B cell (primary cell): ENCODE measurements around the gene RPTOR. TPM values are rescaled to one million over a fixed set of nuclear protein-coding genes. Genes with fewer than 3 reads are reported as not detected.

ENCODE experiments used
- ATAC-seq: fragments of 200-7000 bp; cut with Tn5 transposase; one replicate; pipeline ENCODE4 v1.10.0; 2021; ENCODE audit warnings: low read depth, mild to moderate bottlenecking, moderate number of reproducible peaks, moderate library complexity
- CTCF ChIA-PET: fragments of 350-600 bp; sonication (Branson Sonifier 250); formaldehyde crosslinking; loops from one replicate; lab custom pipeline; 2021; ENCODE audit warnings: antibody characterized with exemption, inconsistent platforms; lab: Charles Lee
- POLR2A ChIA-PET: fragments of 350-600 bp; sonication (Branson Sonifier 250); formaldehyde crosslinking; loops from one replicate; lab custom pipeline; 2021; ENCODE audit warnings: antibody characterized with exemption; lab: Charles Lee
- DNase-seq: peaks from one replicate; pipeline ENCODE4 v3.0.0; 2013
- H2AFZ ChIP-seq: 2 replicates; pipeline ENCODE4 v1.6.1; 2012; ENCODE audit warnings: mild to moderate bottlenecking, low read depth, low read length; ENCODE audit not compliant: insufficient read depth, poor library complexity, severe bottlenecking
- H3K27ac ChIP-seq, 2 donors: 1 replicate in 1 of 2; 2 replicates in 1 of 2; pipeline ENCODE4 v1.5.1; 2012 to 2013; ENCODE audit warnings: low read length in 2 of 2, mild to moderate bottlenecking in 2 of 2, moderate library complexity in 1 of 2
- H3K27me3 ChIP-seq, 4 experiments: fragments of 200-600 bp in 1 of 4; sonication (generic) in 1 of 4; replicated peaks in 1 of 4; 1 replicate in 2 of 4; 2 replicates in 2 of 4; pipeline versions ENCODE4 v1.6.1 to v1.7.0; 2013 to 2016; ENCODE audit warnings: low read length in 3 of 4, mild to moderate bottlenecking in 2 of 4, mixed read lengths in 1 of 4, moderate library complexity in 1 of 4; ENCODE audit not compliant: insufficient read depth in 4 of 4, control insufficient read depth in 3 of 4; ENCODE audit errors: control extremely low read depth in 1 of 4
- H3K36me3 ChIP-seq, 2 experiments: replicated peaks in 1 of 2; 1 replicate in 1 of 2; 2 replicates in 1 of 2; pipeline versions ENCODE4 v1.6.1 to v1.7.1; 2013; ENCODE audit warnings: low read length in 1 of 2; ENCODE audit not compliant: insufficient read depth in 2 of 2, control insufficient read depth in 1 of 2; ENCODE audit errors: control extremely low read depth in 1 of 2, extremely low read depth in 1 of 2
- H3K4me1 ChIP-seq, 2 donors: fragments of 200-600 bp in 1 of 2; sonication (generic) in 1 of 2; 1 replicate in 1 of 2; 2 replicates in 1 of 2; pipeline versions ENCODE4 v1.5.1 to v1.6.1; 2013 to 2017; ENCODE audit warnings: low read length in 2 of 2; ENCODE audit not compliant: control insufficient read depth in 2 of 2, insufficient read depth in 2 of 2
- H3K4me2 ChIP-seq: replicated peaks from 2 replicates; pipeline ENCODE3; 2012; ENCODE audit warnings: mild to moderate bottlenecking, low read depth, low read length; ENCODE audit not compliant: poor library complexity, severe bottlenecking
- H3K4me3 ChIP-seq, 5 experiments: fragments of 200-600 bp in 1 of 5; sonication (generic) in 1 of 5; 1 replicate in 3 of 5; 2 replicates in 2 of 5; pipeline versions ENCODE4 v1.5.1 to v1.7.0; 2011 to 2016; ENCODE audit warnings: low read length in 4 of 5, mild to moderate bottlenecking in 4 of 5, low read depth in 2 of 5, control low read depth in 1 of 5, moderate library complexity in 1 of 5; ENCODE audit not compliant: insufficient read depth in 1 of 5; ENCODE audit errors: control extremely low read depth in 1 of 5, extremely low read depth in 1 of 5
- H3K79me2 ChIP-seq: fragments of 200-600 bp; sonication (generic); one replicate; pipeline ENCODE4 v1.6.0; 2016; ENCODE audit warnings: low read length; ENCODE audit not compliant: control insufficient read depth, insufficient read depth
- H3K9ac ChIP-seq: fragments of 200-600 bp; sonication (generic); 2 replicates; pipeline ENCODE4 v1.6.1; 2017; ENCODE audit warnings: mild to moderate bottlenecking, low read length, moderate library complexity
- H3K9me3 ChIP-seq, 3 donors: one replicate each; pipeline versions ENCODE4 v1.6.1 to v1.7.1; 2013; ENCODE audit warnings: low read length in 2 of 3; ENCODE audit not compliant: control insufficient read depth in 2 of 3, insufficient read depth in 1 of 3; ENCODE audit errors: control extremely low read depth in 1 of 3
- H4K20me1 ChIP-seq: 2 replicates; pipeline ENCODE4 v1.6.0; 2012; ENCODE audit warnings: mild to moderate bottlenecking, low read length; ENCODE audit not compliant: insufficient read depth, control insufficient read depth, poor library complexity, severe bottlenecking
- H3K27ac Mint-ChIP-seq: one replicate; pipeline ENCODE4 v1.8.0; 2021; ENCODE audit warnings: mixed read lengths
- H3K27me3 Mint-ChIP-seq: one replicate; pipeline ENCODE4 v1.8.0; 2021; ENCODE audit warnings: mixed read lengths
- H3K4me1 Mint-ChIP-seq: one replicate; pipeline ENCODE4 v1.8.0; 2021; ENCODE audit warnings: mixed read lengths
- H3K4me3 Mint-ChIP-seq: one replicate; pipeline ENCODE4 v1.8.0; 2021; ENCODE audit warnings: mixed read lengths
- H3K9me3 Mint-ChIP-seq: one replicate; pipeline ENCODE4 v1.8.0; 2022; ENCODE audit warnings: mixed read lengths; ENCODE audit not compliant: insufficient read depth
- EZH2 ChIP-seq: IDR thresholded peaks from 2 replicates; pipeline ENCODE4 v1.6.1; 2012; ENCODE audit warnings: borderline replicate concordance, low read depth, mild to moderate bottlenecking, moderate library complexity, low read length; ENCODE audit not compliant: insufficient read depth, poor library complexity, severe bottlenecking
- WGBS: methylation state at CpG from one replicate; pipeline ENCODE4 v1.1.5; 2013; ENCODE audit warnings: missing lambda C conversion rate; ENCODE audit not compliant: insufficient coverage; 5-methylcytosine and 5-hydroxymethylcytosine counted together
- intact Hi-C: fragments of 100-400 bp; cut with micrococcal nuclease; formaldehyde crosslinking; loops from one replicate; pipeline ENCODE4 v1.10.0; 2022
- polyA plus RNA-seq: library from polyadenylated mRNA; depleted of rRNA; stranded (reverse); fragments of >200 nt; gene quantifications from 2 replicates; pipeline ENCODE4 v1.2.3, GENCODE V29; 2012
- total RNA-seq, 2 donors: library from RNA; stranded (reverse); fragments of 120-200 nt in 1 of 2; gene quantifications; 1 replicate in 1 of 2; 2 replicates in 1 of 2; pipeline versions ENCODE4 v1.2.3 to v1.2.4, GENCODE V29; 2013 to 2022
- TF ChIP-seq, protein P1 (sequence below): fragments of 200-600 bp; IDR thresholded peaks from one replicate; pipeline ENCODE4 v1.8.0; 2022; ENCODE audit warnings: antibody characterized with exemption, mild to moderate bottlenecking

RPTOR gene
- total and polyA plus RNA-seq, 2 donors (not counting 1 experiment from before 2014, with no cell fraction given), result 13.4 to 58.8 TPM

DNA sequence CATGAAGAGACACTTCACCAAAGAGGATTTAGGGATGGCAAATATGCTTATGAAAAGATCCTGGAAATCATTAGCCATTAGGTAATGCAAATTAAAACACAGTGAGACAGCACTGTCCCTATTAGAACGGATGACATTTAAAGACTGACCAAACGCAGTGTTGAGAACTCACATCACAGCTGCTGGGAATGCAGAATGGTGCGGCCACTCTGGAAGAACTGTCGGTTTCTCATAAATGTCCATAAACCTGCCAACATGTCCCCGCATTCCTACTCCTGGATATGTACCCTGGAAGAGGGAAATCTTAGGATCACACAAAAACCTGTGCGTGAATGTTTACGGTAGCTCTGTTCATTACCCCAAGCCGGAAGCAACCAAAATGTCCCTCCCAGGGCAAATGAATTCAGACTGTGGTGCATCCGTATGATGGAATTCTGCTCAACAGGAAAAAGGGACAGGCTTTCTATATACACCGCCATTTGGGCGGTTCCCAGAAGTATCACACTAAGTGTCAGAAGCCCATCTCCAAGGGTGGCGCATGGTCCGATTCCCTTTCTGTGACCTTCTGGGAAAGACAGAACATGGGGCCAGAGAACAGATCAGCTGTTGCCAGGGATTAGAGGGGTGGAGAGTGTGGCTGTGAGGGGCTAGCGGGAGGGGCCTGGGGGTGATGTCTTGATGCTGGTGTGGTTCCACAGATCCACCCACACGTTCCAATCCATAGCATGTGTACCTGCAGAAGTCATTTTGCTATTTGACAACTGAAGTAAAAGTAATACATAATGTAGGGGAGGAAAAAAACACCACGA is 249.8 kb downstream of the RPTOR start:
- ChIA-PET POLR2A (no interaction called here), CTCF (no interaction called here)
- peaks cover under 1% of the 10 kb centered on the region for H3K79me2 ChIP-seq
- intact Hi-C loops, result no loop called here
- Mint-ChIP-seq H3K4me1 (peaks cover 17% of the 10 kb centered on the region), H3K4me3 (no peak overlapping the region), H3K9me3 (no peaks in the 10 kb centered on the region), H3K27me3 (no peaks in the 10 kb centered on the region), H3K27ac (no peak overlapping the region)
- no peak overlapping the region for H3K27ac ChIP-seq
- H3K36me3 ChIP-seq, result peaks cover 0 to 13% of the 10 kb centered on the region in 2 experiments
- no peak overlapping the region for H2AFZ ChIP-seq
- H3K27me3 ChIP-seq, result no peaks in the 10 kb centered on the region
- WGBS, result over 99% methylated on average over 13 of the region's 16 CpGs
- H4K20me1 ChIP-seq, result no peaks in the 10 kb centered on the region
- ATAC-seq, result no peak
- DNase-seq, result no peak
- no peak overlapping the region for H3K4me2 ChIP-seq
- peaks cover 0 to 6% (median 0%) of the 10 kb centered on the region in 3 donors for H3K9me3 ChIP-seq
- peaks cover 10 to 13% of the 10 kb centered on the region in 2 donors for H3K4me1 ChIP-seq
- no peak overlapping the region for H3K9ac ChIP-seq
- no peak overlapping the region for H3K4me3 ChIP-seq
- TF ChIP-seq, protein P1, sequence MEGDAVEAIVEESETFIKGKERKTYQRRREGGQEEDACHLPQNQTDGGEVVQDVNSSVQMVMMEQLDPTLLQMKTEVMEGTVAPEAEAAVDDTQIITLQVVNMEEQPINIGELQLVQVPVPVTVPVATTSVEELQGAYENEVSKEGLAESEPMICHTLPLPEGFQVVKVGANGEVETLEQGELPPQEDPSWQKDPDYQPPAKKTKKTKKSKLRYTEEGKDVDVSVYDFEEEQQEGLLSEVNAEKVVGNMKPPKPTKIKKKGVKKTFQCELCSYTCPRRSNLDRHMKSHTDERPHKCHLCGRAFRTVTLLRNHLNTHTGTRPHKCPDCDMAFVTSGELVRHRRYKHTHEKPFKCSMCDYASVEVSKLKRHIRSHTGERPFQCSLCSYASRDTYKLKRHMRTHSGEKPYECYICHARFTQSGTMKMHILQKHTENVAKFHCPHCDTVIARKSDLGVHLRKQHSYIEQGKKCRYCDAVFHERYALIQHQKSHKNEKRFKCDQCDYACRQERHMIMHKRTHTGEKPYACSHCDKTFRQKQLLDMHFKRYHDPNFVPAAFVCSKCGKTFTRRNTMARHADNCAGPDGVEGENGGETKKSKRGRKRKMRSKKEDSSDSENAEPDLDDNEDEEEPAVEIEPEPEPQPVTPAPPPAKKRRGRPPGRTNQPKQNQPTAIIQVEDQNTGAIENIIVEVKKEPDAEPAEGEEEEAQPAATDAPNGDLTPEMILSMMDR, result no peak
- no peak for TF ChIP-seq EZH2

DNA sequence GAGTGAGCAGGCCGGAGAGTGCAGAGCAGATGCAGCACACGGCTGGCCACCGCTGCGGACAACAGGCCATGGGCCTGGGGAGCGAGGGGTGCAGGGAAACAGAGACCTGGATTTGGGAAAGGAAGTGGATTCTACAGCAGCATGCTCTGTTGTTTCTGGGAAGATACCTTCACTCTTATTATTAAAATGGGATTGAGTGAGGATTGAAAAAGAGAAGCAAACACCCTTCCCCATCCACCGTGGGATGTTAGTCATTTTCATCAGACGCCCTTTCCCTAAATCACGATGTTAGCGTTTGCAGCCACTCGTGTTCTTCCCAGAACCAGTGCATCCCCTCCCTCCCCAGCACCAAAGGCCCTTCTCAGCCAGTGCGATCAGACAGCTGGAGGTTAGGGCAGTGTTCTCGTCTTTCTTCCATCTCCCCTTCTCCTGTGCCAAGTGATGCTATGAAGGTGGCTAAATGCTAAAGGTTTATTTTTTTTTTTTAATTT is 250.5 kb downstream of the RPTOR start:
- CTCF ChIA-PET, result no interaction called here
- Histone ChIP-seq H3K27me3 (no peaks in the 10 kb centered on the region), H3K79me2 (no peaks in the 10 kb centered on the region), H3K4me1 (peaks cover 4 to 6% of the 10 kb centered on the region in 2 donors), H3K9ac (no peak overlapping the region), H3K4me2 (no peak overlapping the region), H4K20me1 (no peaks in the 10 kb centered on the region), H3K36me3 (peaks cover 0 to 13% of the 10 kb centered on the region in 2 experiments), H3K27ac (no peak overlapping the region), H3K9me3 (peaks cover 0 to 6% (median 0%) of the 10 kb centered on the region in 3 donors), H2AFZ (no peak overlapping the region), H3K4me3 (no peak overlapping the region)
- Mint-ChIP-seq H3K27me3 (no peaks in the 10 kb centered on the region), H3K4me3 (no peak overlapping the region), H3K27ac (no peak overlapping the region), H3K9me3 (no peaks in the 10 kb centered on the region), H3K4me1 (peaks cover 11% of the 10 kb centered on the region)
- POLR2A ChIA-PET, result no interaction called here
- WGBS, result 100% methylated on average over 4 of the region's 12 CpGs
- DNase-seq (no peak), ATAC-seq (no peak)
- TF ChIP-seq, protein P1, result no peak
- no peak for TF ChIP-seq EZH2
- intact Hi-C loops, result no loop called here
